Liver (tissue), 3 donors: ENCODE results near the gene TRAK2.

Experiments used
- CTCF ChIP-seq: fragments of 150-350 bp; IDR thresholded peaks from 2 replicates; pipeline ENCODE4 v1.5.1; 2017; ENCODE audit warnings: improper control_type of control experiment, low read depth, low read length; ENCODE audit not compliant: missing input control
- GABPA ChIP-seq, 2 donors: IDR thresholded peaks in 1 of 2; conservative IDR thresholded peaks in 1 of 2; 2 replicates each; pipeline ENCODE4 v1.6.1; 2016; ENCODE audit warnings: antibody characterized with exemption in 2 of 2, mild to moderate bottlenecking in 1 of 2, moderate library complexity in 1 of 2
- JUND ChIP-seq, 2 donors: IDR thresholded peaks; 2 replicates each; pipeline ENCODE4 v1.6.1; 2016; ENCODE audit warnings: antibody characterized with exemption in 2 of 2
- TAF1 ChIP-seq: conservative IDR thresholded peaks from 2 replicates; pipeline ENCODE4 v1.6.1; 2016; ENCODE audit warnings: antibody characterized with exemption, mild to moderate bottlenecking
- ZBTB33 ChIP-seq: IDR thresholded peaks from 2 replicates; pipeline ENCODE4 v1.6.1; 2016; ENCODE audit warnings: antibody characterized with exemption
- donor health status: healthy.
- donor health status: healthy.

GRCh38 chr2:201451292-201452057, at the start of gene TRAK2, which contains the start of gene STRADB:
- TF ChIP-seq CTCF (peak; percentile 1), TAF1 (peak; percentile 65), GABPA (IDR thresholded peaks at IDR 0.05 in 1 of 2, conservative IDR thresholded peaks at IDR 0.05 in 1 of 2) (peak in 1 of 2 donors; percentile 76), JUND (IDR thresholded peaks at IDR 0.05) (peak in 1 of 2 donors; percentile 14), ZBTB33 (peak; percentile 75)
